ENCODE measurements around the gene RNF31.

RNF31 gene

DNA sequence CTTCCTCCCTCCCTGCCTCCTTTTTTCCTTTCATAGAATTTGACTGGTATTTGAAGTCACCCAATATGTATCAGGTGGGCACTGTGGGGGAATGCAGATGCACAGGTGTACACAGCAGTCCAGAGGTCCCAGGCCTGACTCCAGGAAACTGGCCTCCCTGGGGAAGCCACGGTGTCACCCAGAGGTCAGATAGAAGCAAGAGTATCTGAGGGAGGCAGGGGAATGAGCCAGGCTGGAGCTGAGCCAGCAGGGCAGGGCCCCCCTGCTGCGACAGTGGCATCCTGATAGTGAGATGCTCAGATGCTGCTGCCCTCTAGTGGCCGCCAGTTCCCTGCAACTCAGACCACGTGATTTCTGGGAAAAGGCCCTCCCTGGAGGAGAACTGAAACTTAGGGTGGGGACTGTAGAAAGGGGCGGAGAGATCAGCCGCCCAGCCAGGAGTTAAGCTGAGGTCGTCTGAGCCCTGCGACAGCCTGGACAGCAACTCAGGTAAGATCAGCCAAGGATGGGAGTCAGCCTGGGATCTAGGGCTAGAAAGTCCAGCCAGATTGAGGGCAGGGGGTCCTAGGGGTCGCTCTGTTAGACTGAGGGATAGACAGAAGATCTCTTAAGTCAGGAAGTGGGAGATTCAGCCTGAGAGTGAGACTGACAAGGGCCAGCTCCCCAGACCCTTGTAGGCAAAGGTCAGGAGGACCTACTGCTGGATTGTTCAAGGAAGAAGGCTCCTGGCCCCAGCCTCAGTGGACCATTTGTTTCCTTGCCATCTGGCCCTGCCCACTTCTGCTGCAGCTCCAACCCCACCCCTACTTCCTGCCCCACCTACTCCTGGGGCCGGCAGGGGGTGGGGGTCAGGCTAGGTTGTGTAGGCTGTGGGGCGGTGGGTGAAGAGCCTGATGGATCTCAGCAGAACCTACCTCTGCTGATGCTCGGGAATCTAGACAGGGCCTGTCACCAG, 13.8 kb downstream of the RNF31 start, which contains the start of gene IRF9:
Gene IRF9 (plus strand): TSS at position 416 of the 955 bp plus-strand sequence. CDS start 880 bp downstream, outside the sequence.
- DNase-seq, result peak; percentile 89

- no peak for DNase-seq
These were observed 14.8 kb downstream of the RNF31 start for GRCh38 chr14:24162093-24162492.

DNA sequence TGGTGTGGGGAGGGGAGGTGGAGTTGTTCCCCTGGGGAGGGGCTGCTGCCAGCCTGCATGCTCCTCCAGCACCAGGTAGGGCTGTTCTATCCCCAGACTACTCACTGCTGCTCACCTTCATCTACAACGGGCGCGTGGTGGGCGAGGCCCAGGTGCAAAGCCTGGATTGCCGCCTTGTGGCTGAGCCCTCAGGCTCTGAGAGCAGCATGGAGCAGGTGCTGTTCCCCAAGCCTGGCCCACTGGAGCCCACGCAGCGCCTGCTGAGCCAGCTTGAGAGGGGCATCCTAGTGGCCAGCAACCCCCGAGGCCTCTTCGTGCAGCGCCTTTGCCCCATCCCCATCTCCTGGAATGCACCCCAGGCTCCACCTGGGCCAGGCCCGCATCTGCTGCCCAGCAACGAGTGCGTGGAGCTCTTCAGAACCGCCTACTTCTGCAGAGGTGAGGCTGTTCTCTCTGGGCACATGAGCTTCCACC, 17.3 kb downstream of the RNF31 start:
- no peak for DNase-seq

DNA sequence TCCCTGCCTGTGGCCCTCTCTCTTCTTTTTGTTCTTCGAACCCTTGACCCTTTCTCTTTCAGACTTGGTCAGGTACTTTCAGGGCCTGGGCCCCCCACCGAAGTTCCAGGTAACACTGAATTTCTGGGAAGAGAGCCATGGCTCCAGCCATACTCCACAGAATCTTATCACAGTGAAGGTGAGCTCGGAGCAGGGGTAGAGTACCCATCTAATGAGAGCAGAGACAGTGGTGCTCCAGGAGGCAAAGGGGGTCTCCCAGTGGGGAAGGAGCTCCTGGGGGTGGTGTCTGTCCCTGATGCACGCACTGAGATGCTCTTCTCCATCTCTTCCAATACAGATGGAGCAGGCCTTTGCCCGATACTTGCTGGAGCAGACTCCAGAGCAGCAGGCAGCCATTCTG, 18.5 kb downstream of the RNF31 start:
- DNase-seq, result no peak

GRCh38 chr14:24167469-24168114, 20.3 kb downstream of the RNF31 start:
- DNase-seq, result no peak

GRCh38 chr14:24171422-24172260, 24.3 kb downstream of the RNF31 start, which contains the start of gene REC8:
REC8 (plus strand) TSS chr14:24172080; CDS start chr14:24172553, 473 bp downstream.
- peak; percentile 66 for DNase-seq

DNA sequence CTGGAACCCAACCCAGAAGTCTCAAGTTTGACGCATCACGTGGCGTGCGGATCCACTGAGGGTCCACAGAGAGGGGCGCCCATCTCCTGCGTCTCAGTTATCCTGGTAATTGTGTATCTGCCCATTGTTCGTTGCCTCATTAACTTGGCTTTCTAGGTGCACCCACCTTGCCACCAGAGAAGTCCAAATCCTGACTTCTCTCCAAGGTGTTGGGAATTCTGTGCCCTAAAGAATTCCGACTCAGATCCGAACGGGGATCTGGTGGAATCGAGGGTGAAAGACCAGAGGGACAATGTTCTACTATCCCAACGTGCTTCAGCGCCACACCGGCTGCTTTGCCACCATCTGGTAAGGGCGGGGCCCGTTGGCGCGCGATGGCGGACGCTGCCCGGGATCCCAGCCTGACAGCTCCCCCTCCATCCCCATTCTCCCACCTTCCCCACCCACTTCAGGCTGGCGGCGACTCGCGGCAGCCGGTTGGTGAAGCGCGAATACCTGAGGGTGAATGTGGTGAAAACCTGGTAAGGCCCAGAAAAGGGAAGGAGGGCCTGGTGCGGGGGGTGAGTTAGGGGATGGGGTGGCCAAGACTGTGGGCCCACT, 25.1 kb downstream of the RNF31 start:
- DNase-seq, result no peak

- DNase-seq, result no peak
These were observed 25.6 kb downstream of the RNF31 start for GRCh38 chr14:24172871-24173281.

GRCh38 chr14:24176599-24176998, 29.3 kb downstream of the RNF31 start:
- no peak for DNase-seq

DNA sequence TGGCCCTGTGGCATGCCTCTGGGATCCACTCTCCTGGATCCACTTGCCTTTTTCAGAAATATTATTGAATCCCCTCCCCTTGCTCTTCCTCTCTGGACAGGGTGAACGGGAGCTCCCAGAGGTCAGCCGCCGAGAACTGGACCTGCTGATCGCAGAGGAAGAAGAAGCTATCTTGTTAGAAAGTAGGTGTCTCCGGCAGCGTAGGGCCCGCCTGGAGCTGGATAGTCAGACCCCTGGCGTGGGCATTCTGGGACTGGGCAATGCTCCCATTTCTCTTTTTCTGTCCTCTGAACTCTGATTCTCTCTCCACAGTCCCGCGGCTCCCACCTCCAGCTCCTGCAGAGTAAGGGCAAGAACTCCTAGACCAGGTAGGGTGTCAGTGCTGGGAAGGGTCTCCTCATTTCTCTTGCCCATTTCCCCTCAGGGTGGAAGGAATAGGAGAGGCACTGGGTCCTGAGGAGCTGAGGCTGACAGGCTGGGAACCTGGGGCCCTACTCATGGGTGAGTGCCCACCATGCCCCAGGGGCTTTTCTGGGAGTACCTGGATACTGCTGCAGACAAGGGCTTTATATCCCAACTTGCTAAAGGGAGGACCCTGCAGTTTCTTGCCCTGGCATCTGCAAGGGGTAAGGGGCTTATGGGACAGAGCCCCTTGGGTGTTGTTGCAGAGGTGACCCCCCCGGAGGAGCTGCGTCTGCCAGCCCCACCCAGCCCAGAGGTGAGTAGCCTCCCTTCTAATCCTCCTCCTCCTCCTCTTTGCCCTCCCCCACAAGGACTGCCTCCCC, 29.9 kb downstream of the RNF31 start:
- DNase-seq, result no peak

DNA sequence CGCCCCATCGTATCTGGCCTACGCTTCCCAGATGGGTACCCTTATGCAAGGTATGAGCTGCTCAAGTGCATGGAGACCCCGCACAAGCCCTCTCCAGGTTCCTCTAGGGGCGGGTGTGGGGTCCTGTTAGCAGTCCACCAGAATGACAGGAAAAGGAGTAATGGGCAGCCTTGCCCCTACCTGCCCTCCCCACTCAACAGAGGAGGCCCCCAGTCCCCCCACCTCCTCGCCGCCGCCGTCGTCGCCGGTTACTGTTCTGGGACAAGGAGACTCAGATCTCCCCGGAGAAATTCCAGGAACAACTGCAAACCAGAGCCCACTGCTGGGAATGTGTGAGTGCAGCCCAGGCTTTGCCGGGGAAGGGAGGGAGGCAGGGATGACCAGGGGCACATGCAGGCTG, 30.6 kb downstream of the RNF31 start:
- no peak for DNase-seq

DNA sequence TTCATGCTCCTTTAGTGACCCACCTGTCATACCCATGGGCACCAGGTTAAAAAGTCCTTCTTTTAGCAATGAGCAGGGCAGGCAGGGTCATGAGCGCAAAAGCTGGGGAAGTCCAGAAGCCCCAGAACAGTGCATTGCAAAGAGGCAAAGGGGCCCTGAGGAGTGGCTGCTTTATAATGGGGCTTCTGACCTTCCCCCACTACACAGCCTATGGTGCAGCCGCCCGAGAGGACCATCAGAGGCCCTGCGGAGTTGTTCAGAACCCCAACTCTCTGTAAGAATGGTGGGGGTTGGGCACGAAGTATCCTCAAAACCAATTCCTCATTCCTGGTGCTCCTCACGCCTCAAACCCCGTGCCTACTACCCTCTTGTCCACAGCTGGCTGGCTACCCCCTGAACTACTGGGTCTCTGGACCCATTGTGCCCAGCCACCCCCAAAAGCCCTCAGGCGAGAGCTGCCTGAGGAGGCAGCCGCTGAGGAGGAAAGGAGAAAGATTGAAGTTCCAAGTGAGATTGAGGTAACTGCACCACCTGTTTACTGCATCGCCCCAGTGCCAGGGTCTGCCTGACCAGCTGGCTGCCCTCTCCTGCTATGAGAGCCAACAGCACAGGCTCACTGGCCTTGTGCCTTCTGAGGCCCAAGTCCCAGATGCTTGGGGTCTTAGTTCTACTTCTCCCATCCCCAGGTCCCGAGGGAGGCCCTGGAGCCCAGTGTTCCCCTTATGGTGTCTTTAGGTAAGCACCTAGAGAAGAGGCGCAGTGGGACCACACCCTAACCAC, 31.3 kb downstream of the RNF31 start:
- DNase-seq, result no peak

DNA sequence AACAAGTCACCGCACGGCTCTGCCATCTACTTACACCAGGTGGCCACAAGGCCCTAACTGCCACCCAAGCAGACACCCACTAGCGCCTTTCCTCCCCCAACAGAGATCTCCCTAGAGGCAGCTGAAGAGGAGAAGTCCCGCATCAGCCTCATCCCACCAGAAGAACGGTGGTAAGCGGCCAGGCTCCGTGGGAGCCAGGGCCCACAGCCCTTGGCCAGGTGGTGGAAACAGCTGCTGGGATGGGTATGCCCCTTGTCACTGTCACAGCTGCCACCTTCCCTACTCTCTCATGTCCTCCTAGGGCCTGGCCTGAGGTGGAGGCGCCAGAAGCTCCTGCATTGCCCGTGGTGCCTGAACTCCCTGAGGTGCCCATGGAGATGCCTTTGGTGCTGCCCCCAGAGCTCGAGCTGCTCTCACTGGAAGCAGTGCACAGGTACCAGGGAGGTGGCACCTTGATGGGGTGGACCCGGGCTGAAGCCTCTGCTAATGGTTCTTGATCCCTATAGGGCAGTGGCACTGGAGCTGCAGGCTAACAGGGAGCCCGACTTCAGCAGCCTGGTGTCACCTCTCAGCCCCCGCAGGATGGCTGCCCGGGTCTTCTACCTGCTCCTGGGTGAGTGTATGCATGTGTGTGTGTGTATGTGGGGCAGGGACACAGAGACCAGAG, 32.1 kb downstream of the RNF31 start:
- no peak for DNase-seq

GRCh38 chr14:24179961-24180796, 32.9 kb downstream of the RNF31 start:
- no peak for DNase-seq

DNA sequence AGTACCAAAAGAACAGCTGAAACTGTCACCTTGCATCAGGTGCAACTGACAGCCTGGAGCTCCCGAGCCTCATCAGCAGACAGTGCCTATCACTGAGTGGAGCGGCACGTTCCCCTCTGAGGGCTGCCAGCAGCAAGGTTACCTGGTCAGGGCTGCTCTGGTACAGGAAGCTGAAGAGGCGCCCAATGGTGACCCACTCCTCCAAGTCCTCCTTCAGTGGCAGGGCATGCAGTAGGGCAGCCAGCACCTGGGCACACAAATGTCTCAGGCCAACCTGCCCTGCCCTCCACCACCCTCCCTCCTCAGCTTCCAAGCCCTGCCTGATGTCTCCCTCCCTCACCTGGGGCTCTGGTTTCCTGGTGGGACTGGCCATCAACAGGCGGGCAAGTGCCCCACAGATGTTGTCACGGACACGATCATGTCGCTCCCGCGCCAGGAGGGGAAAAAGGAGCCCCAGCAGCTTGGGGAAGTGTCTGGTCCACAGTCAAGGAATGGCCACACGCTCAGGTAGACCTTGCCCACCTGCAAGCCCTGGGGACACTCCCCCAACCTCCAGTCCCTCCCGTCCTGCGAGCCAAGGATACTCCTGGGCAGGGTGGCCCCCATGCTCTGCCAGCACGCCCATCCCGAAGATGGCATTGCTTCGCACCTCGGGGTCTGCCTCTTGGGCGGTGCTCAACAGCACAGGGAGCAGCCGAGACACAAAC, 34.2 kb downstream of the RNF31 start:
- DNase-seq, result no peak

DNA sequence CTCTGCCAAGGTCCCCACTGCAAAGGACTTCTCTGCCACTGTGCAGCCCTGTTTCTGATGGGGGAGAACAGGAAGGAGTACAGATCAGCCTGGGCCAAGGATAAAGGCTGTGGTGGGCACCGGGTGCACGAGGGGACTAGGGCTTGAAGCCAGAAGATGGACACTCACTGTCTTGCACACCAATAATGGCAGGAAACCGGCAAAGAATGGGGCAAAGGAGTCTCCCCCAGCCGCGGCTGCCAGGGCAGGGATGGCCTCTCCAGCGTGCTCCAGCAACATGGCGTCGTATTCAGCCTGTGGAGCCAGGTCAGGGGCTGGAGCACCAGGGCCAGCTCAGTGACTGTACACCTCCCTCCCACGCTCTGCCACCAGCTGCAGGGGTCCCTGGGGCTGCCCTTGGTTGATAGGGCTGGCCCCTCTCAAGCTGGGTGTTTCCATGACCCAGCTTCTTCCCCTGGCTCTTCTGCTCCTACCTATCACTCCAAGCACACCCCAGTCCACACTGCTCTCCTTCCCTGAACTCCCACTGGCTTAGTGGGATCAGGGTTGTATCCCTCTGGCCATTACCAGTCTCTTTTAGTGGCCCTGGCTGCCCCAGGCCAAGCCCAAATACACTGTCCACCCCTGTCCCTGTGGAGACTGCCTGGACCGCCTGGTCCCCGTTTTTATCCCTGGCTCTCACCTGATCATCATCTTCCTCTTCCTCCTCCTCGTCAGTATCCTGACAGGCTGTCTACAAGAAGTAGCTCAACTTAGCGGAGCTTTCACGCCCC, 35.0 kb downstream of the RNF31 start:
- no peak for DNase-seq

DNA sequence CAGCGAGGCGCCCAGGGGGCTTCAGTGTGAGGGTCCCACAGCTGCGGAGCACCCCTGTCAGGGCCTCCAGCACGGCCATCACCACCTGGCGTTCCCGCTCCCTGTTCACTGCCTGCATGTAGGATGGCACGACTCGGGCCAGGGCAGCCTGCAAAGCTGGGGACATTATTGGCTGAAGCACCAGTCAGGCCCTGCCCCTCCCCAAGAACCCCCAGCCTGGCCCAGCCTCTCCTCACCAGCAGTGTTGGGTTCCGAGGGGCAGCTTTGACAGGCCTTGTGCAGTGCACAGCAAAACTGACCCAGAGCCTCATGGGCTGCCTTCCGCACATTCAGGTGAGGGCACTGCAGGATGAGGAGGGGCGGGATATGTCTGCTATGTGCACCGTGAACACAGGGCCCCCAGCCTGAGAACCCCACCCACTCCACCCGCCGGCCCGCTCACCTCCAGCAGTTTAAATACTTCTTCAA, 35.8 kb downstream of the RNF31 start:
- no peak for DNase-seq
